GM19324 (cell line): ENCODE results near the gene SCN11A.

Experiments
- ATAC-seq: cut with Tn5 transposase; IDR thresholded peaks from one replicate; pipeline ENCODE4 v1.9.1; 2021; ENCODE audit warnings: mild to moderate bottlenecking, moderate library complexity; ENCODE audit not compliant: unreplicated experiment, low FRiP score

The SCN11A gene

GRCh38 chr3:39011191-39011736 is 40.5 kb downstream of the SCN11A start:
- ATAC-seq, result no peak

DNA sequence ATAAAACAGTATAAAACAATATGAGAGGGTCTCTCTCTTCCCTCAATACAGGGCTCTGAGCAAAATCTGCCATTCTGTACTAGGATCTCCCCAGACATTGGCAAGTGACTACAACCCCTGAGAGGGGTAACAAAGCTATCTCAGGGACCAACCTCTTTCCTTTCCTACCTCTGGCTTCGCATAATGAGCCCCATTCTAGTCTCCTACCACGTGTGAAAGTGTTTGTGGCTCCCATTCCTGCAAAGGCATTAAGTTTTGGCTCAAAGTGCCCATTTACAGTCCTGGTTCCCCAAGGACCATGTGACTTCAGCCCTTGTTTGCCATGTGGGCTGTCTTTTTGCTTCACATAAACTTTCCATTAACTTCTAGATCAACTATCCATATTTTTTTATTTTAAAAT is 46.4 kb downstream of the SCN11A start:
- no peak for ATAC-seq
